H9 (cell line): ENCODE results near the gene S1PR3. TPM values are rescaled to one million over a fixed set of nuclear protein-coding genes. Genes with fewer than 3 reads are reported as not detected.

Experiments used
- DNase-seq: peaks from one replicate; pipeline ENCODE4 v3.0.0-alpha.2; 2017
- H2AFZ ChIP-seq: one replicate; pipeline ENCODE4 v1.6.1; 2013; ENCODE audit warnings: mild to moderate bottlenecking, low read length, control low read depth, moderate library complexity
- H2AK5ac ChIP-seq: 2 replicates; pipeline ENCODE4 v1.6.1; 2013; ENCODE audit warnings: low read length, control low read depth, mixed read lengths; ENCODE audit not compliant: insufficient read length
- H2BK120ac ChIP-seq: one replicate; pipeline ENCODE4 v1.6.1; 2013; ENCODE audit warnings: low read depth, mild to moderate bottlenecking, low read length, control low read depth, inconsistent platforms; ENCODE audit not compliant: poor library complexity, severe bottlenecking
- H2BK12ac ChIP-seq: 2 replicates; pipeline ENCODE4 v1.6.1; 2013; ENCODE audit warnings: low read length, control low read depth, mixed read lengths, low read depth; ENCODE audit not compliant: insufficient read length
- H2BK15ac ChIP-seq: 2 replicates; pipeline ENCODE4 v1.6.1; 2013; ENCODE audit warnings: low read depth, low read length, control low read depth
- H2BK20ac ChIP-seq: one replicate; pipeline ENCODE4 v1.6.1; 2013; ENCODE audit warnings: low read depth, mild to moderate bottlenecking, low read length, control low read depth, inconsistent platforms; ENCODE audit not compliant: poor library complexity, severe bottlenecking
- H2BK5ac ChIP-seq: 2 replicates; pipeline ENCODE4 v1.6.1; 2013; ENCODE audit warnings: low read length, control low read depth, mixed read lengths; ENCODE audit not compliant: insufficient read length
- H3K14ac ChIP-seq: 2 replicates; pipeline ENCODE4 v1.6.1; 2013; ENCODE audit warnings: low read length, control low read depth; ENCODE audit not compliant: insufficient read depth
- H3K18ac ChIP-seq: 2 replicates; pipeline ENCODE4 v1.6.1; 2013; ENCODE audit warnings: low read depth, mild to moderate bottlenecking, mixed read lengths, low read length, control low read depth; ENCODE audit not compliant: insufficient read length
- H3K23ac ChIP-seq: 2 replicates; pipeline ENCODE4 v1.6.1; 2013; ENCODE audit warnings: low read length, control low read depth, mixed read lengths, low read depth; ENCODE audit not compliant: insufficient read length
- H3K23me2 ChIP-seq: 2 replicates; pipeline ENCODE4 v1.6.1; 2013; ENCODE audit warnings: low read depth, mild to moderate bottlenecking, mixed read lengths, low read length, control low read depth; ENCODE audit not compliant: insufficient read length, poor library complexity, severe bottlenecking
- H3K27ac ChIP-seq: 2 replicates; pipeline ENCODE4 v1.5.1; 2013; ENCODE audit warnings: low read length, control low read depth, mixed read lengths, low read depth; ENCODE audit not compliant: insufficient read length
- H3K27me3 ChIP-seq: 2 replicates; pipeline ENCODE4 v1.6.1; 2013; ENCODE audit warnings: low read length, control low read depth, inconsistent platforms; ENCODE audit not compliant: insufficient read depth
- H3K4ac ChIP-seq: 2 replicates; pipeline ENCODE4 v1.6.1; 2013; ENCODE audit warnings: low read depth, mild to moderate bottlenecking, control low read depth, inconsistent platforms, low read length, moderate library complexity
- H3K4me1 ChIP-seq: 2 replicates; pipeline ENCODE4 v1.6.1; 2013; ENCODE audit warnings: low read length, control low read depth, inconsistent platforms; ENCODE audit not compliant: insufficient read depth
- H3K4me2 ChIP-seq: 2 replicates; pipeline ENCODE4 v1.6.1; 2013; ENCODE audit warnings: low read length, control low read depth, mixed read lengths; ENCODE audit not compliant: insufficient read length, insufficient read depth
- H3K56ac ChIP-seq: 2 replicates; pipeline ENCODE4 v1.6.1; 2013; ENCODE audit warnings: low read depth, mild to moderate bottlenecking, mixed read lengths, low read length, control low read depth; ENCODE audit not compliant: insufficient read length
- H3K79me1 ChIP-seq: 2 replicates; pipeline ENCODE4 v1.6.1; 2013; ENCODE audit warnings: low read depth, mild to moderate bottlenecking, moderate library complexity, low read length, control low read depth, inconsistent platforms; ENCODE audit not compliant: insufficient read depth, poor library complexity, severe bottlenecking
- H3K79me2 ChIP-seq: 2 replicates; pipeline ENCODE4 v1.6.1; 2013; ENCODE audit warnings: low read length, control low read depth, inconsistent platforms; ENCODE audit not compliant: insufficient read depth
- H3K9ac ChIP-seq: 2 replicates; pipeline ENCODE4 v1.6.1; 2013; ENCODE audit warnings: low read length, control low read depth, mixed read lengths; ENCODE audit not compliant: insufficient read length; ENCODE audit errors: extremely low read depth
- H3K9me3 ChIP-seq: one replicate; pipeline ENCODE4 v1.6.1; 2013; ENCODE audit warnings: low read depth, low read length, inconsistent platforms; ENCODE audit not compliant: control insufficient read depth
- H3T11ph ChIP-seq: one replicate; pipeline ENCODE4 v1.6.1; 2013; ENCODE audit warnings: mild to moderate bottlenecking, low read length, control low read depth, inconsistent platforms
- H4K20me1 ChIP-seq: one replicate; pipeline ENCODE4 v1.6.1; 2013; ENCODE audit not compliant: control insufficient read depth, insufficient read length, insufficient read depth
- H4K5ac ChIP-seq: 2 replicates; pipeline ENCODE4 v1.6.1; 2013; ENCODE audit warnings: low read depth, mild to moderate bottlenecking, mixed read lengths, low read length, control low read depth; ENCODE audit not compliant: insufficient read length
- H4K8ac ChIP-seq: replicated peaks from 2 replicates; pipeline ENCODE4 v1.6.1; 2013; ENCODE audit warnings: low read length, control low read depth, mixed read lengths, low read depth; ENCODE audit not compliant: insufficient read length
- H4K91ac ChIP-seq: 2 replicates; pipeline ENCODE4 v1.6.1; 2013; ENCODE audit warnings: low read depth, mild to moderate bottlenecking, moderate library complexity, mixed read lengths, low read length, control low read depth; ENCODE audit not compliant: insufficient read length
- H3K27ac Mint-ChIP-seq, 3 experiments: 2 replicates in 2 of 3; 3 replicates in 1 of 3; pipeline ENCODE4 v1.8.0; 2020 to 2021; ENCODE audit warnings: mixed read lengths in 3 of 3, mild to moderate bottlenecking in 1 of 3, moderate library complexity in 1 of 3
- H3K27me3 Mint-ChIP-seq: 2 replicates; pipeline ENCODE4 v1.8.0; 2021; ENCODE audit warnings: low read depth, mild to moderate bottlenecking, moderate library complexity, mixed read lengths
- H3K36me3 Mint-ChIP-seq, 3 experiments: 2 replicates in 2 of 3; 3 replicates in 1 of 3; pipeline ENCODE4 v1.8.0; 2020 to 2021; ENCODE audit warnings: low read depth in 3 of 3, mixed read lengths in 3 of 3; ENCODE audit not compliant: insufficient read depth in 1 of 3
- H3K4me1 Mint-ChIP-seq, 2 experiments: 2 replicates each; pipeline ENCODE4 v1.8.0; 2020; ENCODE audit warnings: mixed read lengths in 2 of 2
- H3K4me3 Mint-ChIP-seq, 2 experiments: 2 replicates in 1 of 2; 3 replicates in 1 of 2; pipeline ENCODE4 v1.8.0; 2020 to 2021; ENCODE audit warnings: mild to moderate bottlenecking in 2 of 2, mixed read lengths in 2 of 2, moderate library complexity in 1 of 2
- H3K9me3 Mint-ChIP-seq, 2 experiments: 2 replicates in 1 of 2; 3 replicates in 1 of 2; pipeline ENCODE4 v1.8.0; 2020; ENCODE audit warnings: mild to moderate bottlenecking in 2 of 2, mixed read lengths in 2 of 2, moderate library complexity in 1 of 2
- WGBS: extraction: QIAGEN DNeasy Blood & Tissue Kit; methylation state at CpG from one replicate; pipeline ENCODE4 v1.1.7; 2013; ENCODE audit warnings: missing lambda C conversion rate, low lambda C conversion rate, mixed read lengths; ENCODE audit not compliant: insufficient read length; ENCODE audit errors: extremely low coverage; 5-methylcytosine and 5-hydroxymethylcytosine counted together
- total RNA-seq: library from RNA; stranded (reverse); gene quantifications from 2 replicates; pipeline ENCODE4 v1.2.1, GENCODE V29; 2021
- TF ChIP-seq, protein P1 (sequence below): fragments of 200-600 bp; sonication (generic); conservative IDR thresholded peaks from 3 replicates; pipeline ENCODE4 v1.8.0; 2021; ENCODE audit warnings: antibody characterized with exemption, mild to moderate bottlenecking

The S1PR3 gene
- total RNA-seq, 1 experiment from 2014 or later = 3.3 TPM

DNA sequence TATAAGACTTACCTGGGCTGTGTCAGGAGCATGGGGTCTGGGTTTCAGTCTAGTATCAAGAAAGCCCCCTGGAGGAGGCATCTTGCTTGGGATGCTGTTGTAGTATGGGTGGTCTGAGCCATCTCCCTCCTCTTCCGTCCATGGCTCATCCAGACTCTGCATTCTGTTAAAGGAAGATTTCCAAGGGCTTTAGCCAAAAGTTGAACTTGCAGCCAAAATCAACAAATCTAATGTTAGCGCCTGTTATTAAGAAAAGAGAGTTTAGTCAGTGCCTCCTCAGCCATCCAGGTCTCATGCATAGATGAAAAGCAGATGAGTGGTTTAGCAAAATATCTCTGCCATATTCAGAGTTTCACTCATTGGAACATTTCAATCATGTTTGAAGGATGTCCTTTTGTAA, 55.6 kb downstream of the S1PR3 start:
- Histone ChIP-seq H3T11ph (no peak overlapping the region), H3K79me2 (no peaks in the 10 kb centered on the region), H4K8ac (no peak overlapping the region), H3K56ac (no peak overlapping the region), H3K23ac (no peak overlapping the region), H2BK120ac (no peak overlapping the region), H4K91ac (no peak overlapping the region), H3K9ac (no peak overlapping the region), H2BK15ac (no peak overlapping the region), H2AK5ac (no peak overlapping the region), H3K4me2 (no peak overlapping the region), H2BK20ac (no peak overlapping the region), H4K20me1 (no peaks in the 10 kb centered on the region), H3K18ac (no peak overlapping the region), H2BK5ac (no peak overlapping the region), H3K27me3 (no peaks in the 10 kb centered on the region), H4K5ac (no peak overlapping the region), H2BK12ac (no peak overlapping the region), H3K23me2 (no peaks in the 10 kb centered on the region), H2AFZ (no peak overlapping the region), H3K9me3 (no peaks in the 10 kb centered on the region), H3K79me1 (no peaks in the 10 kb centered on the region), H3K14ac (no peak overlapping the region), H3K27ac (no peak overlapping the region), H3K4me1 (no peaks in the 10 kb centered on the region), H3K4ac (no peak overlapping the region)
- no peaks in the 10 kb centered on the region for H3K27me3 Mint-ChIP-seq
- no peak overlapping the region for H3K4me3 Mint-ChIP-seq
- no peak overlapping the region for H3K27ac Mint-ChIP-seq
- no peaks in the 10 kb centered on the region for H3K9me3 Mint-ChIP-seq
- no CpG with 5 or more reads among the region's 2 CpGs for WGBS
- TF ChIP-seq, protein P1, sequence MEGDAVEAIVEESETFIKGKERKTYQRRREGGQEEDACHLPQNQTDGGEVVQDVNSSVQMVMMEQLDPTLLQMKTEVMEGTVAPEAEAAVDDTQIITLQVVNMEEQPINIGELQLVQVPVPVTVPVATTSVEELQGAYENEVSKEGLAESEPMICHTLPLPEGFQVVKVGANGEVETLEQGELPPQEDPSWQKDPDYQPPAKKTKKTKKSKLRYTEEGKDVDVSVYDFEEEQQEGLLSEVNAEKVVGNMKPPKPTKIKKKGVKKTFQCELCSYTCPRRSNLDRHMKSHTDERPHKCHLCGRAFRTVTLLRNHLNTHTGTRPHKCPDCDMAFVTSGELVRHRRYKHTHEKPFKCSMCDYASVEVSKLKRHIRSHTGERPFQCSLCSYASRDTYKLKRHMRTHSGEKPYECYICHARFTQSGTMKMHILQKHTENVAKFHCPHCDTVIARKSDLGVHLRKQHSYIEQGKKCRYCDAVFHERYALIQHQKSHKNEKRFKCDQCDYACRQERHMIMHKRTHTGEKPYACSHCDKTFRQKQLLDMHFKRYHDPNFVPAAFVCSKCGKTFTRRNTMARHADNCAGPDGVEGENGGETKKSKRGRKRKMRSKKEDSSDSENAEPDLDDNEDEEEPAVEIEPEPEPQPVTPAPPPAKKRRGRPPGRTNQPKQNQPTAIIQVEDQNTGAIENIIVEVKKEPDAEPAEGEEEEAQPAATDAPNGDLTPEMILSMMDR = no peak
- no peak for DNase-seq
- peaks cover 0 to 4% of the 10 kb centered on the region in 2 experiments; a peak in 1 of 4 replicates for H3K4me1 Mint-ChIP-seq
- H3K36me3 Mint-ChIP-seq = no peaks in the 10 kb centered on the region
